ENCODE measurements around the gene APLP2. TPM values are rescaled to one million over a fixed set of nuclear protein-coding genes. Genes with fewer than 3 reads are reported as not detected.

Gene APLP2
- total RNA-seq, 1 experiment from 2014 or later: 447 TPM

- Mint-ChIP-seq H3K9me3 (ENCODE audit: low read depth, unreplicated experiment) (no peaks in the 10 kb centered on the region), H3K4me3 (ENCODE audit: low read depth, unreplicated experiment) (no peak overlapping the region), H3K27me3 (ENCODE audit: unreplicated experiment) (peaks cover 7% of the 10 kb centered on the region), H3K36me3 (ENCODE audit: insufficient read depth, unreplicated experiment) (no peaks in the 10 kb centered on the region), H3K27ac (ENCODE audit: unreplicated experiment) (no peak overlapping the region), H3K4me1 (ENCODE audit: low read depth, unreplicated experiment) (no peaks in the 10 kb centered on the region)
- CTCF ChIA-PET: interaction anchor here (0.6 kb wide), 1 partner anchor 57 kb away, joined by 3 read pairs; no protein-coding TSS in a partner anchor
- intact Hi-C loops (cut with micrococcal nuclease; ENCODE audit: unreplicated experiment): no loop called here
- no peak for DNase-seq
- no TSS peak for BruUV-seq (replicated peaks)
- no peak for TF ChIP-seq CTCF (IDR thresholded peaks at IDR 0.05; ENCODE audit: unreplicated experiment)
Measured at GRCh38 chr11:130061017-130061416, 8.7 kb upstream of the APLP2 start.

GRCh38 chr11:130062026-130062425 lies 7.7 kb upstream of the APLP2 start:
- CTCF ChIA-PET: no interaction called here
- Mint-ChIP-seq H3K27me3 (ENCODE audit: unreplicated experiment) (peaks cover 7% of the 10 kb centered on the region), H3K27ac (ENCODE audit: unreplicated experiment) (no peak overlapping the region), H3K36me3 (ENCODE audit: insufficient read depth, unreplicated experiment) (no peaks in the 10 kb centered on the region), H3K9me3 (ENCODE audit: low read depth, unreplicated experiment) (no peaks in the 10 kb centered on the region), H3K4me1 (ENCODE audit: low read depth, unreplicated experiment) (no peaks in the 10 kb centered on the region), H3K4me3 (ENCODE audit: low read depth, unreplicated experiment) (no peak overlapping the region)
- TF ChIP-seq CTCF (IDR thresholded peaks at IDR 0.05; ENCODE audit: unreplicated experiment): no peak
- no peak for DNase-seq
- intact Hi-C loops (cut with micrococcal nuclease; ENCODE audit: unreplicated experiment): no loop called here
- no TSS peak for BruUV-seq (replicated peaks)

- CTCF ChIA-PET: no interaction called here
- no peaks in the 10 kb centered on the region for H3K9me3 Mint-ChIP-seq (ENCODE audit: low read depth, unreplicated experiment)
- H3K4me3 Mint-ChIP-seq (ENCODE audit: low read depth, unreplicated experiment): no peak overlapping the region
Measured at GRCh38 chr11:130063451-130063850, 6.2 kb upstream of the APLP2 start.

GRCh38 chr11:130064596-130064995 lies 5.1 kb upstream of the APLP2 start:
- DNase-seq: no peak
- Mint-ChIP-seq H3K9me3 (ENCODE audit: low read depth, unreplicated experiment) (no peaks in the 10 kb centered on the region), H3K4me1 (ENCODE audit: low read depth, unreplicated experiment) (peaks cover 12% of the 10 kb centered on the region), H3K4me3 (ENCODE audit: low read depth, unreplicated experiment) (no peak overlapping the region), H3K27ac (ENCODE audit: unreplicated experiment) (no peak overlapping the region), H3K27me3 (ENCODE audit: unreplicated experiment) (peaks cover 7% of the 10 kb centered on the region), H3K36me3 (ENCODE audit: insufficient read depth, unreplicated experiment) (peaks cover 14% of the 10 kb centered on the region)
- intact Hi-C loops (cut with micrococcal nuclease; ENCODE audit: unreplicated experiment): no loop called here
- no peak for TF ChIP-seq CTCF (IDR thresholded peaks at IDR 0.05; ENCODE audit: unreplicated experiment)
- CTCF ChIA-PET: interaction anchor here (0.6 kb wide), 1 partner anchor 14 kb away, joined by 5 read pairs; no protein-coding TSS in a partner anchor
- no TSS peak for BruUV-seq (replicated peaks)

More at GRCh38 chr11:130063451-130063850, 6.2 kb upstream of the APLP2 start:
- BruUV-seq (replicated peaks): no TSS peak
- no peak overlapping the region for H3K27ac Mint-ChIP-seq (ENCODE audit: unreplicated experiment)
- H3K4me1 Mint-ChIP-seq (ENCODE audit: low read depth, unreplicated experiment): peaks cover 8% of the 10 kb centered on the region
- TF ChIP-seq CTCF (IDR thresholded peaks at IDR 0.05; ENCODE audit: unreplicated experiment): no peak
- H3K27me3 Mint-ChIP-seq (ENCODE audit: unreplicated experiment): peaks cover 7% of the 10 kb centered on the region
- no peak for DNase-seq
- intact Hi-C loops (cut with micrococcal nuclease; ENCODE audit: unreplicated experiment): no loop called here
- H3K36me3 Mint-ChIP-seq (ENCODE audit: insufficient read depth, unreplicated experiment): peaks cover 2% of the 10 kb centered on the region

All from Calu3 (cell line).